ENCODE data around the gene RAD9B. TPM values are rescaled to one million over a fixed set of nuclear protein-coding genes. Genes with fewer than 3 reads are reported as not detected.
"Not testable (repeated sequence)": the region's sequence is repeated elsewhere in the genome, so short reads cannot be mapped to it uniquely, and the experiment has no call there.

Gene RAD9B
- polyA plus RNA-seq (2013, experiment 1 of 2), result not detected
- 0.56 TPM for polyA plus RNA-seq (2013, experiment 2 of 2)

- Histone ChIP-seq H3K4me1 (ENCODE audit: control insufficient read depth, insufficient read depth, low read length, poor library complexity, severe bottlenecking) (peaks cover 11% of the 10 kb centered on the region), H3K9me3 (ENCODE audit: control insufficient read depth, low read length) (peaks cover 7% of the 10 kb centered on the region), H3K4me3 (ENCODE audit: extremely low read depth, insufficient read depth, low read length, poor library complexity, severe bottlenecking) (peak within 1 kb of the TSS; percentile 89), H3K27ac (ENCODE audit: low read depth, low read length, severe bottlenecking) (peak within 1 kb of the TSS; percentile 41), H3K36me3 (ENCODE audit: control insufficient read depth, insufficient read depth, low read length) (peaks cover 15% of the 10 kb centered on the region)
- WGBS, 2 experiments (ENCODE audit: insufficient coverage in 2 of 2), result 17 to 25% methylated on average over 31 to 61 of the region's 61 CpGs
Observed at GRCh38 chr12:110501752-110502738, at the start of gene RAD9B, which contains the start of gene VPS29. Gene RAD9B (plus strand): TSS chr12:110502331. CDS start chr12:110502338, 7 bp downstream. Gene VPS29 (minus strand): TSS chr12:110502111. CDS start chr12:110502051, 60 bp downstream.

DNA sequence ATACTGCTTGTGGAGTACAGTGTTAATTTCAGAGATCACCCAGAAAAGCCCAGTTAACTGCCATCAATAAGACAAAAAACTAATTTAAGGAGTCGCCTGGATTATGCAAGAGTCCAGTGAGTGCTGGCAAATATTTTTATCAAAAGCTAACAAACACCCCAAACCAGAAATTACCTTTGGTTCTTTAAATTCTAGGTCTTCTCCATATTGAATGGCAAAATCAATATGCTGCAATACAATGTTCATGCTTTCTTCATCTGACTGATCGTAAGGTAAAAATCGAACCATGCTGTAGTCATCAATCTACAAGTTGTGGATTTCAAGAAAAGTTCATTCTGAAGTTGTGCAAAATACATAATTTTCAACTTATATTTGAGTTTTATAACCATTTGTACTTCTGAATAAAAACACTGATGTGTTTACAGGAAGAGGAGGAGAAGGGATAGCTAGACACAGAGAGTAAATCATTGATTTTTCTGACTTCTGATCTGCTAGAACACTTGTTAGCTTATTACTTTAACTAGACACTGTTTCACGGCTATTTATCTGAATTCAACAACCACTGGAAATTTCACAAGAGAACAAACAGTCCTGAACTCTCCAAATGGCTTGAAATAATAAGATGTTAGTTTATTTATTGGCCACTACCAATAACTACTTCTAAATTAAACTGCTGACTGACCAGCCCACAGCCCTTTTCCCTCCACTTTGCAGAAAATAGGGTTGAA lies 48.4 kb upstream of the RAD9B start:
- H3K36me3 ChIP-seq (ENCODE audit: control insufficient read depth, insufficient read depth, low read length), result peaks cover 65% of the 10 kb centered on the region
- H3K4me3 ChIP-seq (ENCODE audit: extremely low read depth, insufficient read depth, low read length, poor library complexity, severe bottlenecking), result no peak overlapping the region
- H3K9me3 ChIP-seq (ENCODE audit: control insufficient read depth, low read length), result no peaks in the 10 kb centered on the region
- no peak overlapping the region for H3K27ac ChIP-seq (ENCODE audit: low read depth, low read length, severe bottlenecking)
- no peaks in the 10 kb centered on the region for H3K4me1 ChIP-seq (ENCODE audit: control insufficient read depth, insufficient read depth, low read length, poor library complexity, severe bottlenecking)
- WGBS, 2 experiments (ENCODE audit: insufficient coverage in 2 of 2), result 95 to 100% methylated on average over 3 of the region's 4 CpGs

DNA sequence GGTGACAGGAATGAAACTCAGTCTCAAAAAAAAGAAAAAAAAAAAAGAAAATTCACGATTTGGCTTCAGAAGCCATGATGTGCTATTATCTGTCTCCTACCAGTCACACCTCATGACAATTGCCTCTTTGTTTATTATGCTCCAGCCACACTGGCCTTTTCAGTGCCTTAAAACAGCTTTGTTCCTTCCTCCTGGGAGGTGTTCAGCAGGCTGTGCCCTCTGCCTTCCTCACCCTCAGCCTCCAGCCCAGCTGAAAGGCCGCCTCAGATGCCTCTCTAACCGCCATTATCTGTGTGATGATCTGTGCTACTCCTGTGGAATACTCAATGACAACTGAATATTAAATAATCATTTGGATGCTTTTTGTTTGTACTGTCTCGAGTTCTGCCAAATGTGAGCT lies 43.4 kb upstream of the RAD9B start:
- no peak overlapping the region for H3K27ac ChIP-seq (ENCODE audit: low read depth, low read length, severe bottlenecking)
- H3K36me3 ChIP-seq (ENCODE audit: control insufficient read depth, insufficient read depth, low read length), result peaks cover 79% of the 10 kb centered on the region
- no peak overlapping the region for H3K4me3 ChIP-seq (ENCODE audit: extremely low read depth, insufficient read depth, low read length, poor library complexity, severe bottlenecking)
- 100% methylated on average over 1 of the region's 4 CpGs; no CpG with 5 or more reads in 1 of the 2 experiments for WGBS, 2 experiments (ENCODE audit: insufficient coverage in 2 of 2)
- H3K4me1 ChIP-seq (ENCODE audit: control insufficient read depth, insufficient read depth, low read length, poor library complexity, severe bottlenecking), result no peaks in the 10 kb centered on the region
- no peaks in the 10 kb centered on the region for H3K9me3 ChIP-seq (ENCODE audit: control insufficient read depth, low read length)

DNA sequence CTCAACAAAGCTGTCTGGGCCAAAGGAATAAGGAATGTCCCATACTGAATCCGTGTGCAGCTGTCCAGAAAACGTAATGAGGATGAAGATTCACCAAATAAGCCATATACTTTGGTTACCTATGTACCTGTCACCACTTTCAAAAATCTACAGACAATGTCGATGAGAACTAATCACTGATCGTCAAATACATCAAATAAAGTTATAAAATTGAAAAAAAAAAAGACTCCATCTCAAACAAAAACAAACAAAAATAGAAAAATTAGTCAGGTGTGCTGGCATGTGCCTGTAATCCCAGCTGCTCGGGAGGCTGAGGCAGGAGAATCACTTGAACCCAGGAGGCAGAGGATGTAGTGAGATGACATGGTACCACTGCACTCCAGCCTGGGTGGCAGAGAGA lies 40.9 kb upstream of the RAD9B start:
- peaks cover 70% of the 10 kb centered on the region for H3K36me3 ChIP-seq (ENCODE audit: control insufficient read depth, insufficient read depth, low read length)
- not testable (repeated sequence) for H3K27ac ChIP-seq (ENCODE audit: low read depth, low read length, severe bottlenecking); H3K4me3 ChIP-seq (ENCODE audit: extremely low read depth, insufficient read depth, low read length, poor library complexity, severe bottlenecking); H3K4me1 ChIP-seq (ENCODE audit: control insufficient read depth, insufficient read depth, low read length, poor library complexity, severe bottlenecking); H3K9me3 ChIP-seq (ENCODE audit: control insufficient read depth, low read length)
- 94% methylated on average over 2 to 3 of the region's 5 CpGs for WGBS, 2 experiments (ENCODE audit: insufficient coverage in 2 of 2)

- Histone ChIP-seq H3K27ac (ENCODE audit: low read depth, low read length, severe bottlenecking) (no peak overlapping the region), H3K36me3 (ENCODE audit: control insufficient read depth, insufficient read depth, low read length) (peaks cover 38% of the 10 kb centered on the region), H3K9me3 (ENCODE audit: control insufficient read depth, low read length) (no peaks in the 10 kb centered on the region), H3K4me3 (ENCODE audit: extremely low read depth, insufficient read depth, low read length, poor library complexity, severe bottlenecking) (no peak overlapping the region), H3K4me1 (ENCODE audit: control insufficient read depth, insufficient read depth, low read length, poor library complexity, severe bottlenecking) (peaks cover 6% of the 10 kb centered on the region)
- WGBS, 2 experiments (ENCODE audit: insufficient coverage in 2 of 2), result 94% methylated on average over 2 of the region's 2 CpGs; no CpG with 5 or more reads in 1 of the 2 experiments
Observed at GRCh38 chr12:110465024-110465423, 37.1 kb upstream of the RAD9B start.

DNA sequence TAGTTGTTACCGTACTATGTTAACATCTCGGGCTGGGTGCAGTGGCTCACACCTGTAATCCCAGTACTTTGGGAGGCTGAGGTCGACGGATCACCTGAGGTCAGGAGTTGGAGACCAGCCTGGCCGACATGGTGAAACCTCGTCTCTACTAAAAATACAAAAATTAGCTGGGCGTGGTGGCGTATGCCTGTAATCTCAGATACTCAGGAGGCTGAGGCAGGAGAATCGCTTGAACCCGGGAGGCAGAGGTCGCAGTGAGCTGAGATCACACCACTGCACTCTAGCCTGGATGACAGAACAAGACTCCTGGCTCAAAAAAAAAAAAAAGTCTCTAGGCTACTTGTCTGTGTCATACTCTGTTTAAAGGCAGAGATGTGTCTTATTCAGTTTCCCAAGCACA lies 36.4 kb upstream of the RAD9B start:
- not testable (repeated sequence) for H3K4me3 ChIP-seq (ENCODE audit: extremely low read depth, insufficient read depth, low read length, poor library complexity, severe bottlenecking); H3K9me3 ChIP-seq (ENCODE audit: control insufficient read depth, low read length); H3K27ac ChIP-seq (ENCODE audit: low read depth, low read length, severe bottlenecking); H3K4me1 ChIP-seq (ENCODE audit: control insufficient read depth, insufficient read depth, low read length, poor library complexity, severe bottlenecking)
- H3K36me3 ChIP-seq (ENCODE audit: control insufficient read depth, insufficient read depth, low read length), result peaks cover 32% of the 10 kb centered on the region
- 94 to 96% methylated on average over 11 of the region's 11 CpGs for WGBS, 2 experiments (ENCODE audit: insufficient coverage in 2 of 2)

DNA sequence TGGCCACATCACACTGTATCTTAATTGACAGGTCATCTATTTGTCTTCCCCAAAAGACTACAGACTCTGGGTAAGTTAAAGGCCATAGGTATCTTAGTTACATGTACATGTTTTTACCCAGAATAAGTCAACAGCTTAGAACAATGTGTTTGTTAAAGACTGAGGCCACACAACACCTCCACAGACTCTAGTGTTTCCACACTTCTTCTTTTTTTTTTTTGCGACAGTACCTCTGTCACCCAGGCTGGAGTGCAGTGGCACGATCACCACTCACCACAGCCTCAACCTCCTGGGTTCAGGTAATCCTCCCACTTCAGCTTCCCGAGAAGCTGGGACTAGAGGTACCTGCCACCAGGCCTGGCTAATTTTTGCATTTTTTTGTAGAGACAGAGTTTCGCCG lies 35.3 kb upstream of the RAD9B start:
- Histone ChIP-seq H3K9me3 (ENCODE audit: control insufficient read depth, low read length) (no peaks in the 10 kb centered on the region), H3K4me1 (ENCODE audit: control insufficient read depth, insufficient read depth, low read length, poor library complexity, severe bottlenecking) (peaks cover 7% of the 10 kb centered on the region), H3K4me3 (ENCODE audit: extremely low read depth, insufficient read depth, low read length, poor library complexity, severe bottlenecking) (peak overlapping the region; percentile 85), H3K27ac (ENCODE audit: low read depth, low read length, severe bottlenecking) (no peak overlapping the region), H3K36me3 (ENCODE audit: control insufficient read depth, insufficient read depth, low read length) (peaks cover 26% of the 10 kb centered on the region)
- 85 to 89% methylated on average over 5 of the region's 5 CpGs for WGBS, 2 experiments (ENCODE audit: insufficient coverage in 2 of 2)

DNA sequence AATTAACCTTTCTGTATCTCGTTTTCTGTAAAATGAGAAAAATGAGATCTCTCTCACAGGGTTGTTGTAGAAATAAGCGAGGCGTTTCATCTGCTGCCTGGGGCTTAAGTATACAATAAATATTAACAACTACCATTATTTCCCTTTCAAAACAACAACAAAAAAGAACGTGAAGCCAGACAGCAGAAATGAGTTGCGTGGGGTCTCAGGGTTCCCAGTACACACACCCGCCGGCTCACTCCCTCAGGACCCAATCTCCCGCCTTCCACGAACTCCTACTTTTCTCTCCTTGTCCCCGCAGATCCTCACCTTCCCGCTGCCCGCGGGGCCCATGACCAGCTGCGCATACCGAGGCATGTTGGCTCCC lies 34.3 kb upstream of the RAD9B start:
- peak overlapping the region; percentile 98 for H3K27ac ChIP-seq (ENCODE audit: low read depth, low read length, severe bottlenecking)
- H3K4me3 ChIP-seq (ENCODE audit: extremely low read depth, insufficient read depth, low read length, poor library complexity, severe bottlenecking), result peak overlapping the region; percentile 85
- WGBS, 2 experiments (ENCODE audit: insufficient coverage in 2 of 2), result 0% methylated on average over 11 to 12 of the region's 15 CpGs
- H3K4me1 ChIP-seq (ENCODE audit: control insufficient read depth, insufficient read depth, low read length, poor library complexity, severe bottlenecking), result peaks cover 7% of the 10 kb centered on the region
- peaks cover 20% of the 10 kb centered on the region for H3K36me3 ChIP-seq (ENCODE audit: control insufficient read depth, insufficient read depth, low read length)
- H3K9me3 ChIP-seq (ENCODE audit: control insufficient read depth, low read length), result no peaks in the 10 kb centered on the region

- no peaks in the 10 kb centered on the region for H3K9me3 ChIP-seq (ENCODE audit: control insufficient read depth, low read length)
- WGBS, 2 experiments (ENCODE audit: insufficient coverage in 2 of 2), result 0% methylated on average over 54 to 70 of the region's 78 CpGs
- peak within 1 kb of the TSS; percentile 98 for H3K27ac ChIP-seq (ENCODE audit: low read depth, low read length, severe bottlenecking)
- H3K4me1 ChIP-seq (ENCODE audit: control insufficient read depth, insufficient read depth, low read length, poor library complexity, severe bottlenecking), result peaks cover 7% of the 10 kb centered on the region
- peaks cover 17% of the 10 kb centered on the region for H3K36me3 ChIP-seq (ENCODE audit: control insufficient read depth, insufficient read depth, low read length)
- peak within 1 kb of the TSS; percentile 85 for H3K4me3 ChIP-seq (ENCODE audit: extremely low read depth, insufficient read depth, low read length, poor library complexity, severe bottlenecking)
Observed at GRCh38 chr12:110468214-110469048, 33.7 kb upstream of the RAD9B start, which contains the start of the genes FAM216A and GPN3. Gene FAM216A (plus strand): TSS chr12:110468845. CDS start chr12:110468876, 31 bp downstream. Gene GPN3 (minus strand): TSS chr12:110468257. CDS start chr12:110468203, 54 bp downstream.

- no peak overlapping the region for H3K27ac ChIP-seq (ENCODE audit: low read depth, low read length, severe bottlenecking)
- 100% methylated on average over 1 to 2 of the region's 7 CpGs for WGBS, 2 experiments (ENCODE audit: insufficient coverage in 2 of 2)
Observed at GRCh38 chr12:110475426-110475825, 26.7 kb upstream of the RAD9B start.

More at GRCh38 chr12:110475426-110475825, 26.7 kb upstream of the RAD9B start:
- peaks cover 34% of the 10 kb centered on the region for H3K36me3 ChIP-seq (ENCODE audit: control insufficient read depth, insufficient read depth, low read length)
- H3K4me1 ChIP-seq (ENCODE audit: control insufficient read depth, insufficient read depth, low read length, poor library complexity, severe bottlenecking), result no peaks in the 10 kb centered on the region
- H3K4me3 ChIP-seq (ENCODE audit: extremely low read depth, insufficient read depth, low read length, poor library complexity, severe bottlenecking), result no peak overlapping the region
- H3K9me3 ChIP-seq (ENCODE audit: control insufficient read depth, low read length), result no peaks in the 10 kb centered on the region
